ENCODE results near the gene SPSB3. TPM values are rescaled to one million over a fixed set of nuclear protein-coding genes. Genes with fewer than 3 reads are reported as not detected.
A peak's percentile ranks its signal among the peaks of the same experiment; 100 is the strongest.

The SPSB3 gene
- polyA plus RNA-seq (2011; rRNA removed) (15.0 and 36.5 TPM in 2 replicates), polyA minus RNA-seq (2011; rRNA and poly(A)+ RNA removed) (7.8 and 9.9 TPM in 2 replicates)

DNA sequence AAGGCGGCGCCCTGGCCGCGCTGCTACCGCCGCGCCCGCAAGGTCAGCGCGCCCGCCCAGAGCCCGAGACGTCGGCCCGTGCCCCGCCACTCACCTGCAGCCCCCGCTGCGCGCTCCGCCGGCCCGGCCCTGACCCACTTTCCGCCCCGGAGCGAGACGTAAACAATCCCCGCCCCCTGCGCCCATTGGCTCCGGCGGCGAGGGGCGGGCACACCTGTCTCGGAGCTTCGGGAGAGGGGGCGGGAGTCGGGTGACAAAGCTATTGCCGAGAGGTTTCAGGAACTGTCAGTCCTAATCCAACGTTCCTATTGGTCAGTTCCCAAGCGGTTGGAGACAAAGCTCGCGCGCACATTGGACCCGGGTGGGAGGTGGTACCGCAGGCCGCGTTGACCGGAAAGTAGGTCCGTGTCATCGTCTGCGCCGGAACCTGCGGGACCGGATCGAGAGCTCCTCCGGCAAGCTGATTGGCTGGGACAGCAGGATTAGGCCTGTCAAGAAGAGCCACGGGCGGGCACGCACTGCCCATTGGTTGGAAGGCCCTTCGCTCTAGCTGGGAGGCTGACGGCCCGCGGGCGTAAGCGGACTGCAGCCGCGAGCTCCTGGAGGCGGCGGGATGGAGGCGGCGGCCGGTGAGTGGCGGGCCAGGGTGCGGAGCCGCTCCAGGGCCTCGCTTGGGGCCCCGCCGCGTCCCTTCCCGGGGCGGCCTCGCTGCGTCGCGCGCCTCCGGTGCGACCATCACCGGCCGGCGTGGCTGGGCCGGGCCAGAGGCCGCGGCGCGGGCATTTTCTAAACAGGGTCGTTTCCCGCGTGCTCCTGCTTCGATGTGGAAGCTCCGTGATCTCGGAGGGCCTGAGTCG is at the start of gene SPSB3, which contains the start of gene NUBP2:
SPSB3 (minus strand) TSS at position 164 of the 857 bp plus-strand sequence. CDS start 1,088 bp downstream, outside the sequence.
NUBP2 (plus strand) TSS at position 553 of the 857 bp plus-strand sequence; CDS start at position 614, 61 bp downstream.
- peaks cover 16% of the 10 kb centered on the region for H3K36me3 ChIP-seq (ENCODE audit: control insufficient read depth, insufficient read depth, low read length)
- CTCF ChIA-PET: interaction anchor here (0.8 to 2.1 kb wide), 8 partner anchors 9 to 77 kb away, joined by 3 to 11 read pairs (median 4); partner anchors contain the start of genes EME2, MAPK8IP3, MRPS34 and NME3
- TF ChIP-seq, protein P1, sequence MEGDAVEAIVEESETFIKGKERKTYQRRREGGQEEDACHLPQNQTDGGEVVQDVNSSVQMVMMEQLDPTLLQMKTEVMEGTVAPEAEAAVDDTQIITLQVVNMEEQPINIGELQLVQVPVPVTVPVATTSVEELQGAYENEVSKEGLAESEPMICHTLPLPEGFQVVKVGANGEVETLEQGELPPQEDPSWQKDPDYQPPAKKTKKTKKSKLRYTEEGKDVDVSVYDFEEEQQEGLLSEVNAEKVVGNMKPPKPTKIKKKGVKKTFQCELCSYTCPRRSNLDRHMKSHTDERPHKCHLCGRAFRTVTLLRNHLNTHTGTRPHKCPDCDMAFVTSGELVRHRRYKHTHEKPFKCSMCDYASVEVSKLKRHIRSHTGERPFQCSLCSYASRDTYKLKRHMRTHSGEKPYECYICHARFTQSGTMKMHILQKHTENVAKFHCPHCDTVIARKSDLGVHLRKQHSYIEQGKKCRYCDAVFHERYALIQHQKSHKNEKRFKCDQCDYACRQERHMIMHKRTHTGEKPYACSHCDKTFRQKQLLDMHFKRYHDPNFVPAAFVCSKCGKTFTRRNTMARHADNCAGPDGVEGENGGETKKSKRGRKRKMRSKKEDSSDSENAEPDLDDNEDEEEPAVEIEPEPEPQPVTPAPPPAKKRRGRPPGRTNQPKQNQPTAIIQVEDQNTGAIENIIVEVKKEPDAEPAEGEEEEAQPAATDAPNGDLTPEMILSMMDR (IDR thresholded peaks at IDR 0.05; ENCODE audit: insufficient read depth, low read depth, low read length): no peak
- peak within 1 kb of the TSS; percentile 77 for H3K4me3 ChIP-seq (ENCODE audit: low read depth, low read length)
- POLR2A ChIA-PET: interaction anchor here (0.5 to 1.1 kb wide), 2 partner anchors 12 to 210 kb away, joined by 3 read pairs; no protein-coding TSS in a partner anchor
- DNase-seq (ENCODE audit: low read depth): peak; percentile 100
- H3K27me3 ChIP-seq (ENCODE audit: control insufficient read depth, insufficient read depth, low read length): no peaks in the 10 kb centered on the region

DNA sequence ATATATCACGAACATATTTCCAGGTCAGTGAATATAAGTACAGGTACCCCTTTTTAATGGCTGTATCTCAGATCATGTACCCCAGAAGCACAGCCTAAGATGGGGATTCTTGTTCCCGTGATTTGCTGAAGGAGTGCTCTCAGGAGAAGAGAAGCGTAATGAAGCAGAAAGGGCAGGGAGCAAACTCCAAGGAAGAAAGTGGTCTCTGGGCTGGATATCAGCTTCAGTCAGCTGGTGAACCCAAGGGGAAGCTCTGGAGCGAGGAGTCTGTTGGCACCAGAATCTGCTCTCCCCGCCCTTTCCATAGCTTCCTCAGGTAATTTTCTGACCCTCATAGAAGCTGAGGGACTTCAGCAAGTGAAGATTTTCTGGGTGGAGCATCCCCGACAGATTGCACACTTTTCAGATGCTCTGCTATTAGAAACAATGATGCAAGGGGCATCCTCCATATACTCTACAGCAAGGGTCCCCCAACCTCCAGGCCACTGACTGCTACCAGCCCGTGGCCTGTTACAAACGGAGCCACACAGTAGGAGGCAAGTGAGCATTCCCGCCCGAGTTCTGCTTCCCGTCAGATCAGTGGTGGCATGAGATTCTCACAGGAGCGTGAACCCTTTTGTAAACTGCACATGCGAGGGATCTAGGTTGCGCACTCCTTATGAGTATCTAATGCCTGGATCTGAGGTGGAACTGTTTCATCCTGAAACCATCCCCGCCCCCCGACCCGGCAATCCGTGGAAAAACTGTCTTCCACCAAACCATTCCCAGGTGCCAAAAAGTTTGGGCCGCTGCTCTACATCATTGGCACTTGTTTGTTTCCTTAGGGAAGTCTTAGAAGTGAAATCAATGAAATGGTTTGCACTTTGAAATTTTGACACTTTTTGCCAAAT is 49.1 kb upstream of the SPSB3 start:
- ChIA-PET CTCF (interaction anchor here (1.3 kb wide), 1 partner anchor 33 kb away, joined by 3 read pairs; no protein-coding TSS in a partner anchor), POLR2A (no interaction called here)
- TF ChIP-seq, protein P1 (IDR thresholded peaks at IDR 0.05; ENCODE audit: insufficient read depth, low read depth, low read length): no peak

DNA sequence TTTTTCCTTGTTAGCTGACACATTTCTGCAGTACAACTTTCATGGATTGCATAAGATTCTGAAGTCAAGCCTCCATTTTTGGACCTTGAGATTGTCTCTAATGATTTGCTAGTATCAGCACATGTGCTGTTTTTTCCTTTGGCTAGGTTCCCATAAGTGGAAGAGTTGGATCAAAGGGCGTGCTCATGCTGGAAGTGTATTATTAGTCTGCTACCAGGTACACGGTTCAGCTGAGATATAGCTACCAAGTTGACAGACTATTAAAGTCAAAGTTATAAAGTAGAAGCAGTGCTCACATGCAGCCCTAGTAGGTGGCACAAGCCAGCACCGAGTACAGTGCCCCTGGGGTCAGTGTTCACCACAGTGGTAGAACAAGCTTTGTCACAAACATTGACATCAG is 47.8 kb upstream of the SPSB3 start:
- TF ChIP-seq, protein P1 (IDR thresholded peaks at IDR 0.05; ENCODE audit: insufficient read depth, low read depth, low read length): no peak
- Histone ChIP-seq H3K27me3 (ENCODE audit: control insufficient read depth, insufficient read depth, low read length) (no peaks in the 10 kb centered on the region), H3K4me3 (ENCODE audit: low read depth, low read length) (no peak overlapping the region), H3K36me3 (ENCODE audit: control insufficient read depth, insufficient read depth, low read length) (no peaks in the 10 kb centered on the region)
- ChIA-PET CTCF (interaction anchor here (0.6 to 1.9 kb wide), 3 partner anchors 17 to 30 kb away, joined by 3 to 5 read pairs (median 3); no protein-coding TSS in a partner anchor), POLR2A (no interaction called here)
- DNase-seq (ENCODE audit: low read depth): no peak

More for the DNA sequence above, 49.1 kb upstream of the SPSB3 start:
- H3K4me3 ChIP-seq (ENCODE audit: low read depth, low read length): no peak overlapping the region
- no peaks in the 10 kb centered on the region for H3K27me3 ChIP-seq (ENCODE audit: control insufficient read depth, insufficient read depth, low read length)
- DNase-seq (ENCODE audit: low read depth): no peak
- no peaks in the 10 kb centered on the region for H3K36me3 ChIP-seq (ENCODE audit: control insufficient read depth, insufficient read depth, low read length)

DNA sequence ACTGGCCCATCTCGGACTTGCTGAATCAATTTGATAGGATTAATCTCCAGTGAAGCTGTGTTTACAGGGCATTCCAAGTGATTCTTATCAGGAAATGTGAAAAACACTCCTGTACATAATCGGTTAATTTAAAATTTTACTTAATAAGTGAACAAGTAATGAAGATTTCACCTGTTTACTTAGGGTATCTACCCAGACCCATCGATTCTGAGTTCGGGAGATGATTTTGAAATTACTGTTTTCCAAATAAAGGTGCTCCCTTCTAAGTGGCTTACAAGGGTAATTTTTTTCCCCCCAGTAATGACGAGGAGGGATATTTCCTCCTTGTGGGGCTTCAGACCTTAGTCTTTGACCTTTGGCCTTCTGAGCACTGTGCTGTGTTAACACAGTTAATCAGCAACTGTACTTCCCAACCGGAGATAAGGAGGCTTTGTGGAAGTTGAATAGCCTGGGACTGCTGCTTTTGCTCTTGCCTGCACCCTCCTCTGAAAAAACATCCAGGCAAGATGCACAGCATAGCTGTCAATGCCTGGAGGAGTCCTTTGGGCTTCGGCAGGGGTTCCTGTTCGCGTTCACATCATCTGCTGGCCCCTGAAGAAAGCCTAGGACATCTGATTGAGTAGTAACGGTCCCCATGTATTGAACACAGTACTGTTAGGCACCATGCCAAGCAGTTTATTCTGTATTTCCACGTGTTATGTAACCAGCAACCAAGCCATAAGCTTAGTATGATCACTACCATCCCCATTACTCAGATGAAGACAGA is 46.5 kb upstream of the SPSB3 start:
- DNase-seq (ENCODE audit: low read depth): no peak
- TF ChIP-seq, protein P1 (IDR thresholded peaks at IDR 0.05; ENCODE audit: insufficient read depth, low read depth, low read length): no peak

More for the DNA sequence above, 46.5 kb upstream of the SPSB3 start:
- no peaks in the 10 kb centered on the region for H3K27me3 ChIP-seq (ENCODE audit: control insufficient read depth, insufficient read depth, low read length)
- ChIA-PET POLR2A (no interaction called here), CTCF (interaction anchor here (1.3 to 1.9 kb wide), 2 partner anchors 15 to 123 kb away, joined by 3 to 5 read pairs; partner anchors contain the start of gene MAPK8IP3)
- no peaks in the 10 kb centered on the region for H3K36me3 ChIP-seq (ENCODE audit: control insufficient read depth, insufficient read depth, low read length)
- H3K4me3 ChIP-seq (ENCODE audit: low read depth, low read length): 0 out of 2 replicates have a peak overlapping the region, but pooled peaks have one; percentile 7

Measured in BJ (cell line).